T-helper 2 cell treated with Interferon-gamma antibody and Interleukin-4, amounts not matched to agents 100 ng/mL and 5 ng/mL, for 36 hours (primary cell): ENCODE data around the gene EMC9. TPM values are rescaled to one million over a fixed set of nuclear protein-coding genes. Genes with fewer than 3 reads are reported as not detected.

Experiments
- intact Hi-C: fragments of 100-400 bp; cut with micrococcal nuclease; formaldehyde crosslinking; loops from one replicate; pipeline ENCODE4 v1.15.1; 2023
- total RNA-seq: library from RNA; stranded (reverse); gene quantifications from 2 replicates; pipeline ENCODE4 v1.2.3, GENCODE V29; 2022

EMC9 gene
- total RNA-seq, 1 donor from 2014 or later = 22.1 TPM

GRCh38 chr14:24150061-24150460 lies 8.7 kb upstream of the EMC9 start:
- intact Hi-C loops = no loop called here

GRCh38 chr14:24149302-24149969 lies 8.0 kb upstream of the EMC9 start:
- intact Hi-C loops = loop anchor here (5.0 kb wide), 2 partner anchors 148 to 682 kb away; partner anchors contain the start of genes DHRS1, NGDN and NOP9

- intact Hi-C loops = loop anchor here (1.0 to 5.0 kb wide), 8 partner anchors 12 to 681 kb away; partner anchors contain the start of genes CHMP4A, DCAF11, DHRS1 and IPO4
Observed at GRCh38 chr14:24147761-24148428, 6.5 kb upstream of the EMC9 start.

GRCh38 chr14:24146978-24147760 lies 5.8 kb upstream of the EMC9 start, which contains the start of gene RNF31:
Gene RNF31 (plus strand): TSS chr14:24147498. CDS start chr14:24147699, 201 bp downstream.
- intact Hi-C loops = loop anchor here (1.0 to 5.0 kb wide), 9 partner anchors 11 to 680 kb away; partner anchors contain the start of genes CHMP4A, DCAF11, DHRS1 and IPO4

GRCh38 chr14:24146453-24146977 lies 5.1 kb upstream of the EMC9 start, which contains the start of gene PSME2:
Gene PSME2 (minus strand): TSS chr14:24146610. CDS start chr14:24146581, 29 bp downstream.
- intact Hi-C loops = loop anchor here (1.0 to 5.0 kb wide), 3 partner anchors 65 to 679 kb away; partner anchors contain the start of genes DHRS1, NGDN and NOP9

- intact Hi-C loops = loop anchor here (1.0 to 5.0 kb wide), 3 partner anchors 65 to 679 kb away; partner anchors contain the start of genes DHRS1, NGDN and NOP9
Observed at GRCh38 chr14:24145690-24146452, 4.5 kb upstream of the EMC9 start.

- intact Hi-C loops = loop anchor here (5.0 kb wide), 2 partner anchors 152 to 678 kb away; partner anchors contain the start of genes DHRS1, NGDN and NOP9
Observed at GRCh38 chr14:24145219-24145618, 3.8 kb upstream of the EMC9 start.

GRCh38 chr14:24144451-24144850 lies 3.1 kb upstream of the EMC9 start:
- intact Hi-C loops = no loop called here

- intact Hi-C loops = no loop called here
Observed at GRCh38 chr14:24143511-24143910, 2.1 kb upstream of the EMC9 start.

GRCh38 chr14:24139272-24139934 lies 2.0 kb downstream of the EMC9 start:
- intact Hi-C loops = no loop called here

- intact Hi-C loops = no loop called here
Observed at GRCh38 chr14:24138396-24139271, 2.8 kb downstream of the EMC9 start.

GRCh38 chr14:24137529-24138395 lies 3.6 kb downstream of the EMC9 start:
- intact Hi-C loops = no loop called here

GRCh38 chr14:24136684-24137528 lies 4.5 kb downstream of the EMC9 start:
- intact Hi-C loops = loop anchor here (1.0 kb wide), 3 partner anchors 10 to 24 kb away; partner anchors contain the start of genes DCAF11, IRF9, NRL and RNF31

GRCh38 chr14:24135834-24136683 lies 5.3 kb downstream of the EMC9 start, which contains the start of gene PSME1:
Gene PSME1 (plus strand): TSS chr14:24136194. CDS start chr14:24136263, 69 bp downstream.
- intact Hi-C loops = loop anchor here (1.0 kb wide), 3 partner anchors 11 to 25 kb away; partner anchors contain the start of genes DCAF11, IRF9, NRL and RNF31

- intact Hi-C loops = no loop called here
Observed at GRCh38 chr14:24135584-24135833, 5.9 kb downstream of the EMC9 start.

GRCh38 chr14:24133735-24134134 lies 7.7 kb downstream of the EMC9 start:
- intact Hi-C loops = no loop called here
